Heart left ventricle (tissue), 13 donors: Measurements from ENCODE around the gene LIN7B.

Source experiments
- POLR2A ChIP-seq, 2 donors: fragments of 450-650 bp; IDR thresholded peaks; one replicate each; pipeline ENCODE4 v1.6.1; 2017; ENCODE audit warnings: antibody characterized with exemption in 2 of 2, mild to moderate bottlenecking in 2 of 2, moderate library complexity in 2 of 2
- TF ChIP-seq, protein P1 (sequence below), 12 donors: fragments of 200-600 bp; sonication (generic) in 4 of 12; IDR thresholded peaks; one replicate each; pipeline versions ENCODE4 v1.5.0 to v1.8.0; 2018 to 2022; ENCODE audit warnings: antibody characterized with exemption in 12 of 12, mild to moderate bottlenecking in 5 of 12
- donor health status: ischemic (EF 13 %, LVEDD 7.1; RV severe dilation, severe dysfunction).
- donor health status: DM: no; HTN: yes; CAD: no.
- donor health status: DM: no; HTN: no; CAD: no.
- donor health status: ischemic (EF 25% LVEDD 6.9; RV normal size, moderate dysfunction).
- donor health status: ischemic (EF 25% LVEDD 5.7; RV mildly dilated, moderate dysfunction).
- donor health status: ischemic (EF 35%, LVEDD 5.7; RV mildly dilated, moderate dysfunction).
- donor health status: nonischemic (EF 11% LVEDD 7.7; RV severe dilation, severe dysfunction).
- donor health status: DM: yes; HTN: yes; CAD: no.
- donor health status: PGD.
- donor health status: ischemic (EF 29% LVEDD 5.4; RV normal size, mild dysfunction).
- donor health status: nonischemic (EF 23%, LVEDD 6.1; RV moderate dilation, normal function).

DNA sequence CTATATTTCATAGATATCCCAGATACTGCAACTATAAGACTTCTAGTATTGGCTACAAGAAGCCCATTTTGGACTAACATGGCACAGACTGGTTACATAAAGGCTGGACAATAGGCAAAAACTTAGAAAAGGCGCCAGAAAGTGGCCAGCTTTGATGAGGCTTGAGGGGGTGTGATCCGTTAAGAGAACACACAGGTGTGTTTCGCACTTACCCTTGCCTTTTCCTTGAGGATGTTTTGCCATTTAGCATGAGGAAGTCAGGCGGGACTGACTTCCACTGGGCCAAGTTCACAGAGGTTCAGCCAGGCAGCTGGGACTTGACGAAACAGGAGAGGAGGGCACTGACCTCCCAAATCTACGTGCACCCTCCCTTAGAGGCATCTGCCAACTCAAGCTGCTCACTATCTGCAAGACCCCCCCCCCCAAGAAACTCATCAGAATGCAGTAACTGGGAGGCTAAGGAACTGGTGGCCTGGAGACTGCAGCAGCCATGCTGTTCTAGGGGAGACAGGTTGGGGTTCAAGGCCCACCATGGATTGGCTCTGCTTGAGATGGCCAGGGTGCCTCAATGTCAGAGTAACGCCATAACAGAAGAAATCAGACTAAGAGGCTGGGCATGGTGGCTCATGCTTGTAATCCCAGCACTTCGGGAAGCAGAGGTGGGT is 4.5 kb upstream of the LIN7B start:
- TF ChIP-seq, protein P1, sequence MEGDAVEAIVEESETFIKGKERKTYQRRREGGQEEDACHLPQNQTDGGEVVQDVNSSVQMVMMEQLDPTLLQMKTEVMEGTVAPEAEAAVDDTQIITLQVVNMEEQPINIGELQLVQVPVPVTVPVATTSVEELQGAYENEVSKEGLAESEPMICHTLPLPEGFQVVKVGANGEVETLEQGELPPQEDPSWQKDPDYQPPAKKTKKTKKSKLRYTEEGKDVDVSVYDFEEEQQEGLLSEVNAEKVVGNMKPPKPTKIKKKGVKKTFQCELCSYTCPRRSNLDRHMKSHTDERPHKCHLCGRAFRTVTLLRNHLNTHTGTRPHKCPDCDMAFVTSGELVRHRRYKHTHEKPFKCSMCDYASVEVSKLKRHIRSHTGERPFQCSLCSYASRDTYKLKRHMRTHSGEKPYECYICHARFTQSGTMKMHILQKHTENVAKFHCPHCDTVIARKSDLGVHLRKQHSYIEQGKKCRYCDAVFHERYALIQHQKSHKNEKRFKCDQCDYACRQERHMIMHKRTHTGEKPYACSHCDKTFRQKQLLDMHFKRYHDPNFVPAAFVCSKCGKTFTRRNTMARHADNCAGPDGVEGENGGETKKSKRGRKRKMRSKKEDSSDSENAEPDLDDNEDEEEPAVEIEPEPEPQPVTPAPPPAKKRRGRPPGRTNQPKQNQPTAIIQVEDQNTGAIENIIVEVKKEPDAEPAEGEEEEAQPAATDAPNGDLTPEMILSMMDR (IDR thresholded peaks at IDR 0.05): no peak
- no peak for TF ChIP-seq POLR2A (IDR thresholded peaks at IDR 0.05)
